IPS-18a (cell line): ENCODE measurements around the gene STK36.
"Not testable (repeated sequence)": the region's sequence is repeated elsewhere in the genome, so short reads cannot be mapped to it uniquely, and the experiment has no call there.

Experiments used
- H3K27ac ChIP-seq: one replicate; pipeline ENCODE4 v1.5.1; 2013; ENCODE audit warnings: low read length
- H3K27me3 ChIP-seq: one replicate; pipeline ENCODE4 v1.6.1; 2013; ENCODE audit warnings: mild to moderate bottlenecking, low read length; ENCODE audit not compliant: control insufficient read depth, insufficient read depth
- H3K36me3 ChIP-seq: one replicate; pipeline ENCODE4 v1.6.1; 2013; ENCODE audit warnings: low read depth, low read length; ENCODE audit not compliant: control insufficient read depth
- H3K4me1 ChIP-seq: one replicate; pipeline ENCODE4 v1.6.1; 2013; ENCODE audit warnings: low read depth, low read length; ENCODE audit not compliant: control insufficient read depth
- H3K4me3 ChIP-seq: one replicate; pipeline ENCODE4 v1.5.1; 2013; ENCODE audit warnings: low read length
- H3K9ac ChIP-seq: one replicate; pipeline ENCODE4 v1.6.1; 2013; ENCODE audit warnings: mild to moderate bottlenecking, low read length, moderate library complexity
- H3K9me3 ChIP-seq: one replicate; pipeline ENCODE4 v1.6.1; 2013; ENCODE audit warnings: low read depth, low read length; ENCODE audit not compliant: control insufficient read depth

The STK36 gene

GRCh38 chr2:218663901-218664300, 8.0 kb upstream of the STK36 start:
- Histone ChIP-seq H3K9ac (no peak overlapping the region), H3K27ac (no peak overlapping the region), H3K9me3 (no peaks in the 10 kb centered on the region), H3K4me1 (no peaks in the 10 kb centered on the region), H3K4me3 (no peak overlapping the region), H3K36me3 (peaks cover 63% of the 10 kb centered on the region), H3K27me3 (no peaks in the 10 kb centered on the region)

- Histone ChIP-seq H3K27me3 (no peaks in the 10 kb centered on the region), H3K36me3 (peaks cover 63% of the 10 kb centered on the region)
Measured at GRCh38 chr2:218664653-218665052, 7.2 kb upstream of the STK36 start.

GRCh38 chr2:218671097-218671653, 711 bp upstream of the STK36 start:
- Histone ChIP-seq H3K4me3 (peak overlapping the region; percentile 86), H3K9me3 (no peaks in the 10 kb centered on the region)

More at GRCh38 chr2:218664653-218665052, 7.2 kb upstream of the STK36 start:
- Histone ChIP-seq H3K4me1 (no peaks in the 10 kb centered on the region), H3K27ac (no peak overlapping the region), H3K4me3 (no peak overlapping the region), H3K9ac (no peak overlapping the region), H3K9me3 (no peaks in the 10 kb centered on the region)

GRCh38 chr2:218679119-218679518, 7.2 kb downstream of the STK36 start:
- Histone ChIP-seq H3K4me1 (no peaks in the 10 kb centered on the region), H3K27ac (no peak overlapping the region), H3K4me3 (no peak overlapping the region), H3K9me3 (no peaks in the 10 kb centered on the region), H3K36me3 (peaks cover 22% of the 10 kb centered on the region), H3K27me3 (no peaks in the 10 kb centered on the region), H3K9ac (no peak overlapping the region)

More at GRCh38 chr2:218671097-218671653, 711 bp upstream of the STK36 start:
- Histone ChIP-seq H3K9ac (peak overlapping the region; percentile 86), H3K4me1 (no peaks in the 10 kb centered on the region), H3K36me3 (peaks cover 24% of the 10 kb centered on the region), H3K27me3 (no peaks in the 10 kb centered on the region), H3K27ac (no peak overlapping the region)

- Histone ChIP-seq H3K9ac (no peak overlapping the region), H3K4me3 (no peak overlapping the region), H3K27ac (no peak overlapping the region), H3K36me3 (peaks cover 22% of the 10 kb centered on the region), H3K4me1 (no peaks in the 10 kb centered on the region), H3K9me3 (no peaks in the 10 kb centered on the region), H3K27me3 (no peaks in the 10 kb centered on the region)
Measured at GRCh38 chr2:218680061-218680460, 8.2 kb downstream of the STK36 start.

GRCh38 chr2:218687400-218688060, 15.6 kb downstream of the STK36 start:
- not testable (repeated sequence) for H3K9me3 ChIP-seq, H3K9ac ChIP-seq, H3K4me3 ChIP-seq, H3K27ac ChIP-seq, H3K4me1 ChIP-seq, H3K27me3 ChIP-seq
- peaks cover 21% of the 10 kb centered on the region for H3K36me3 ChIP-seq

GRCh38 chr2:218691234-218691633, 19.3 kb downstream of the STK36 start:
- Histone ChIP-seq H3K4me3 (no peak overlapping the region), H3K27ac (no peak overlapping the region), H3K27me3 (no peaks in the 10 kb centered on the region), H3K9ac (no peak overlapping the region), H3K4me1 (no peaks in the 10 kb centered on the region), H3K36me3 (peaks cover 40% of the 10 kb centered on the region), H3K9me3 (no peaks in the 10 kb centered on the region)

- H3K4me1 ChIP-seq: no peaks in the 10 kb centered on the region
- H3K27me3 ChIP-seq: no peaks in the 10 kb centered on the region
- no peaks in the 10 kb centered on the region for H3K9me3 ChIP-seq
- H3K9ac ChIP-seq: no peak overlapping the region
- peaks cover 49% of the 10 kb centered on the region for H3K36me3 ChIP-seq
- H3K4me3 ChIP-seq: no peak overlapping the region
- H3K27ac ChIP-seq: no peak overlapping the region
Measured at GRCh38 chr2:218694405-218695145, 22.7 kb downstream of the STK36 start.

- no peaks in the 10 kb centered on the region for H3K9me3 ChIP-seq
Measured at GRCh38 chr2:218698885-218699284, 27.0 kb downstream of the STK36 start.

GRCh38 chr2:218701806-218702205, 29.9 kb downstream of the STK36 start:
- Histone ChIP-seq H3K4me1 (no peaks in the 10 kb centered on the region), H3K27me3 (no peaks in the 10 kb centered on the region), H3K36me3 (peaks cover 16% of the 10 kb centered on the region), H3K4me3 (no peak overlapping the region), H3K9ac (no peak overlapping the region), H3K9me3 (no peaks in the 10 kb centered on the region), H3K27ac (no peak overlapping the region)

More at GRCh38 chr2:218698885-218699284, 27.0 kb downstream of the STK36 start:
- Histone ChIP-seq H3K4me1 (no peaks in the 10 kb centered on the region), H3K36me3 (peaks cover 22% of the 10 kb centered on the region), H3K4me3 (no peak overlapping the region), H3K27me3 (no peaks in the 10 kb centered on the region), H3K9ac (no peak overlapping the region), H3K27ac (no peak overlapping the region)

- H3K27ac ChIP-seq: no peak overlapping the region
- H3K27me3 ChIP-seq: no peaks in the 10 kb centered on the region
- peaks cover 16% of the 10 kb centered on the region for H3K36me3 ChIP-seq
- H3K9me3 ChIP-seq: no peaks in the 10 kb centered on the region
- H3K9ac ChIP-seq: no peak overlapping the region
- H3K4me3 ChIP-seq: no peak overlapping the region
- no peaks in the 10 kb centered on the region for H3K4me1 ChIP-seq
Measured at GRCh38 chr2:218703341-218703740, 31.5 kb downstream of the STK36 start.
